Stimulated activated CD8-positive, alpha-beta memory T cell treated with anti-CD3 and anti-CD28 coated beads, Interleukin-15, amount 100 ng/mL, for 1 hour (primary cell): ENCODE results near the gene PPARA.

ENCODE experiments used
- DNase-seq: peaks from one replicate; pipeline ENCODE4 v3.0.0-alpha.2; 2020; ENCODE audit warnings: low read depth

PPARA gene

DNA sequence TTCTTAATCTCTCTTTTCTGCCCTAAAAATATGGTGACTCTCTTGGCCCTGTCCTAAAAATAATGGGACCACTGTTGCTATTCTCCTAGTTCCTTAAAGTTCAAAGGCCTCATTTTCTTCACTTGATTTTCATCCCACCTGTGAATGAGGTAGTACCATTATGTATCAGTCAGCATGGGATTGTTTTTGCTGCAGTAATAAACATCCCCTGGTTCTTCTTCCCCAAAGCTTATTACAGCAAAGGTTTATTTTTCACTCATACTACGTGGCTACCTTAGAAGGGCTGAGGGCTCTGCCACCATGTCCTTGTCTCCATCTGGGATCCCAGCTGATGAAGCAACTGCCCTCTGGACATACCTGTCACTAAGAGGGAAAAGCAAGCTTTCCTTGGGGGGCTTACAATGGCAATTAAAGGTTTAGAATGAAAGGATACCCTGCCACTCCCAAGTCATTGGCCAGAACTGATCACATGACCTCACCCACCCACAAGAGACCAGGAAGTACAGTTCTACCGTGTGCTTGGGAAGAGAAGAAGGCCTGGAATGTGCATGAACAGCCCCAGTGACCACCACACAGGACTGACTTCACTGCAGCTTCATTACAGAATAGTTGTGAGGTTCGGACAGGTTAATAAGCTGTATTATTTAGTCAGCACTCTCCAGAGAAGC, 125.3 kb downstream of the PPARA start:
- no peak for DNase-seq

GRCh38 chr22:46276563-46276962, 126.2 kb downstream of the PPARA start:
- DNase-seq, result no peak

- no peak for DNase-seq
These were observed 128.6 kb downstream of the PPARA start for GRCh38 chr22:46278656-46279645.

GRCh38 chr22:46280063-46280817, 129.9 kb downstream of the PPARA start:
- no peak for DNase-seq

DNA sequence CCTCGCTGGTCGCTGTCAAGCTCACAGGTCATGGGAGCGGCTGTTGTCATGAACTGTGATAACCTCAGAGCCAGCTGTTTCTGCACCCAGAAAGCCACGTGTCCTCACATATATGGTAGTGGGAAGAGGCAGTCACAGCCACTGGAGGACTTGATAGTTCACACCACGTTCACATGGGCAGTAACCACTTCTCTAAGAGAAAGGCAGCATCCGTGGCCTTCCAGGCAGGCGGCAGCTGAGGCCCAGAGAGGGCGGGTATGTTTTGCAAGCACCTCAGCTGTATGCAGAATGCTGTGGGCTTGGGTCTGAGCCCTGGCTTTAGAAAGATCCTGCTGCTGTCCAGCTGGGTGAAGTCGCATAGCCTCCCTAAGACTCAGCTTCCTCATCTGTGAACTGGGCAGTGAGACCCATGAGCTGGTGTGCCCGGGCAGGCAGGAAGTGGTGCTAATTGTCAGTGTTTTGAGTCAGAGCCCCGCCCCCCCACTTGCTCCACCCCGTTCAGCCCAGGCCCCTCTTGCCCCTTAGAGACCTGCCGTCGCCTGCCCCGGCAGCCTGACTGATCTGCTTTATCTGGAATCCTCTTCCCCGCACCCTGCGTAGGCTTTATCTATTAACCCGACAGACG, 130.8 kb downstream of the PPARA start:
- no peak for DNase-seq

GRCh38 chr22:46281866-46282678, 131.7 kb downstream of the PPARA start:
- no peak for DNase-seq

- no peak for DNase-seq
These were observed 135.7 kb downstream of the PPARA start for GRCh38 chr22:46286006-46286405.

DNA sequence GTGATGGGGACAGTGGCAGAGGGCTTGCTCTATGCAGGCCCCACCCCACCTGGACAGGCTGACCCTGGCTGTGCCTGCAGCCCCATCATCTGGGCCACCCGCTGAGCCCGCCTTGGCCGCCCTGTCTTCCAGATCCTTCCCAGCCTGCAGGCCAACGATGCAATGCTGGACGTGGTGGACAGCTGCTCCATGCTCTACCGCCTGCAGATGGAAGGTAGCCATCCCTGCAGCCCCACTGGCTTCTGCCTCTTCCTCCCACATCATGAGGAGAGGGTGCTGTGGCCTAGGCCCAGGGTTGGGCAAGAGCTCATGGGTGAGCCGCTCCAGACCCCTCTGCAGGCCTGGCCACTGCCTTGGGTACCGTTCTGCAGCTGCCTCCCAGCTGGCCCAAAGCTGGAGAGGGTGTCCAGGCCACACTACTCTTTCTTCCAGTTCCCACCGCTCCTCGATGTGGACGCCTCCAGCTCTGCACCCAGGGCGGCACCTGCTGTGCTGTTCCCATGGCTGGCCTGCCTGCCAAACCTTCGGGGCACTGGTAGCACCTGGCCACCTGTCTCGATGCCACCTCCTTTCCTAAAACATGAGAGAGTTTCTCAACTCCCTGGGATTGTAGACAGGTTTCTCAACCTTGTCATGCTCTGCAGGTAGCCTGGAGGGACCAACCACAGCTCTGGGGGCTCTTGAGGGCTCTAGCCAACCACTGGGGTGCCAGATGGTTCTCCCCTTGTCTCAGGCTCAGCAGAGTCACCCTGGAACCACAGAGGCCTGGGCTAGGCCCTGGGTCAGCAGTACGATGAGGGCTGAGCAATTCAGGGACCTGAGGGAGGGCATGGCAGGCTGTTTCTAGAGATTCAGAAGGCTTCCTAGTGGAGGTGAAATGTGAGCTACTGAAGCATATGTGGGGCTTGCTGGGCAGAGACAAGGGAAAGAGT, 136.9 kb downstream of the PPARA start:
- no peak for DNase-seq

DNA sequence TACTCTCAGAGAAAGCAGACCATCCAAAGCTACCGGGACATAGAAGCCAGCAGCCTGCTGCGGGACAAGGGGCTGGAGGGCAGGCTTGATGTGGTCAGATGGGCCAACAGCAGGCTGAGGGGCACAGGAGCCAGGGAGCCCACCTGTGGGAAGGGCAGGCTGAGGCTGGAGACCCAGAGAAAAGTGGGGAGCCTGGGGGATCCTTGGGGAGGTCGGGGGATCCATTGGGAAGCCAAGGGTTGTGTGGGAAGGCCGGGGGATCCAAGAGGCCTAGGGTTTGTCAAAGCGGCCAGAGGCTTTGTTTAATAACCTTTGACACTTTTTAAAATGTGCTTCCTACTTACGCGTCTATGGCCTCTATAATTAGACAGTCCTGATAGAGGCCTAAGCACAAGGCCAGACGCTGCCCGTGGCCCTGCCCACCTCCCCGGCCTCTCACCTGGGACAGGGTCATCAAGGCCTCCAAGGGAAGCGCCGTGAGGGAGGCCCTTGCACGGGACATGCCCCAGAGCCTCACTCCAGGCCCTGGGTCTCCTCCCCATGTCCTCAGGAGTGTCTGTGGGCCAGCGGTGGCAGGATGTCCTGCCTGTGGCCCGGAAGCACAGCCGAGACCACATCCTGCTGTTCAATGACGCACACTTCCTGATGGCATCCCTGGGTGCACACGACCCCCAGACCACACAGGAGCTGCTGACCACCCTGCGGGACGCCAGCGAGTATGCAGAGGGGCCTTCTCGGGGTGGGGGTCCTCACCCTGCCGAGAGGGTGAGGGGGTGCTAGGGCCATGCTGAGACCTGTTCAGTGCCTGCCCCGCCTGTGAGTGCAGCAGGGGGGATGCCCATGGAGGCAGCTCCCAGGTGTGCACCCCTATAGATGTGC, 137.8 kb downstream of the PPARA start:
- DNase-seq, result no peak

- DNase-seq, result no peak
These were observed 138.5 kb downstream of the PPARA start for GRCh38 chr22:46288846-46289243.

GRCh38 chr22:46289244-46289891, 139.0 kb downstream of the PPARA start:
- DNase-seq, result no peak

- DNase-seq, result no peak
These were observed 140.0 kb downstream of the PPARA start for GRCh38 chr22:46290121-46290842.

DNA sequence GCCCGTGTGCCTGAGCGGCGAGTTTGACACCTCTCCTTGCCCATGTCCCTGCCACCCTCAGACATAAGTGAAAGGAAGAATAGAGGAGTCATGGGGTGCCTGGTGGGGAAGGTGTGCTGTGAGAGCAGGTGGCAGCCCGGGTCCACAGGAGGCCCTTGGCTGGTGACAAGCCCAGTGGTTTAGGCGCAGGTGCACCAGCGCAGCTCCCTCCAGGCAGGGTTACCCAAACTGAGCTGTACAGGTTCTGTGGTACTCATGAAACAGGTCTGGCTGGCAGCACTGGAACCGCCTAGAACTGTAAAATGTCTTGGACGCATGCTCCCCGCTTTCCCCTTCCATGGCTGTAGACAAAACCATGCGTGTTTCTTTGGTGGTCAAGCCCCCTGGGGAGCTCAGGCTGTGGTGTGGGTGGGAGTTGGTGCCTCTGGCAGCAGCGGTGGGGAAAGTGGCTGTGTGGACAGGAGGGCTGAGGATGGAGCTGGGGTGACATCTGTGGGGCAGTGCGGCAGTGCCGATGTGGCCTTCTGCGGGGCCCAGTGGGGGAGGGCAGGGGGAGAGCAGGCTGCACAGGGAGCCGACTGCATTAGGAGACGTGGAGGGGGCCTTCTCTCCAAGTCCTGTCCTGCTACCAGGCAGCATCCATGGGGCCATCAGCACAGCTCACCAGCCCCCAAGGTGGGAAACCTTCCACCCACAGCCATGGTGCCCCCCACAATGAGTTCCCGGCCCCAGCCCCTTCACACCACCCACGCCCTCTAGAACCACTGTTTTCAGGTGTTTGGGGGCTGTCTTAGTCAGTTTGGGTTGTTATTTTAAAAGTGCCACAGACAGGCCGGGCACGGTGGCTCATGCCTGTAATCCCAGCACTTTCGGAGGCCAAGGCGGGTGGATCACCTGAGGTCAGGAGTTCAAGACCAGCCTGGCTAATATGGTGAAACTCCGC, 140.8 kb downstream of the PPARA start:
- DNase-seq, result no peak

GRCh38 chr22:46292173-46292572, 141.8 kb downstream of the PPARA start:
- DNase-seq, result no peak

DNA sequence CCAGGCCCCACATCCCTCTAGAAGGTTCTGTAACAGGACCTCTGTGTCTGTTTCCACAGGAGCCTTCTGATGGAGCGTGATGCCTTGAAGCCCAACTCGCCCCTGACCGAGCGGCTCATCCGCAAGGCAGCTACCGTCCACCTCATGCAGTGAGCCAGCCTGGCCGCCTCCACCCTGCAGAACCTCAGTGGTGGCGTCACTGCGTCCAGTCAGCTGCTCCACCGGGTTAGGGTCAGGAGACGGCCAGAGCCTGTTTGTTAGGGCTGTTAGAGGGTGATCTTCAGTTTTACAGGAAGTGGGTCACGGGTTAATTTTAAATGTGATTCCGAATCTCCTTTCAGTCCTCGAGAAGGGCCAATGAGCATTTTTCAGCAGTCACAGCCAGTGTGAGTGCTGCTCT, 142.4 kb downstream of the PPARA start:
- DNase-seq, result no peak
